ENCODE data around the gene SUSD6.

- TF ChIP-seq SRF (CRISPR knock-in tag; IDR thresholded peaks at IDR 0.05): no peak
- no peak for TF ChIP-seq POLR2A (conservative IDR thresholded peaks at IDR 0.05)
- TF ChIP-seq, protein P1, sequence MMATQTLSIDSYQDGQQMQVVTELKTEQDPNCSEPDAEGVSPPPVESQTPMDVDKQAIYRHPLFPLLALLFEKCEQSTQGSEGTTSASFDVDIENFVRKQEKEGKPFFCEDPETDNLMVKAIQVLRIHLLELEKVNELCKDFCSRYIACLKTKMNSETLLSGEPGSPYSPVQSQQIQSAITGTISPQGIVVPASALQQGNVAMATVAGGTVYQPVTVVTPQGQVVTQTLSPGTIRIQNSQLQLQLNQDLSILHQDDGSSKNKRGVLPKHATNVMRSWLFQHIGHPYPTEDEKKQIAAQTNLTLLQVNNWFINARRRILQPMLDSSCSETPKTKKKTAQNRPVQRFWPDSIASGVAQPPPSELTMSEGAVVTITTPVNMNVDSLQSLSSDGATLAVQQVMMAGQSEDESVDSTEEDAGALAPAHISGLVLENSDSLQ (IDR thresholded peaks at IDR 0.05): no peak
- no peak for TF ChIP-seq ZNF174 (CRISPR knock-in tag; IDR thresholded peaks at IDR 0.05)
- TF ChIP-seq ZBTB17 (CRISPR knock-in tag; IDR thresholded peaks at IDR 0.05): no peak
- no peak for TF ChIP-seq HNRNPL (IDR thresholded peaks at IDR 0.05; ENCODE audit: low read depth, low read length)
- no peak for TF ChIP-seq USF1 (CRISPR knock-in tag; IDR thresholded peaks at IDR 0.05)
These were observed 40.5 kb upstream of the SUSD6 start for GRCh38 chr14:69570836-69571330.
